HG02763 (cell line): ENCODE measurements around the gene DYRK1A.
"Not testable (repeated sequence)": the region's sequence is repeated elsewhere in the genome, so short reads cannot be mapped to it uniquely, and the experiment has no call there.

ENCODE experiments used
- ATAC-seq: cut with Tn5 transposase; IDR thresholded peaks from one replicate; pipeline ENCODE4 v1.9.1; 2021; ENCODE audit warnings: mild to moderate bottlenecking, moderate library complexity; ENCODE audit not compliant: unreplicated experiment

The DYRK1A gene

GRCh38 chr21:37524944-37525343 is 158.4 kb downstream of the DYRK1A start:
- not testable (repeated sequence) for ATAC-seq

DNA sequence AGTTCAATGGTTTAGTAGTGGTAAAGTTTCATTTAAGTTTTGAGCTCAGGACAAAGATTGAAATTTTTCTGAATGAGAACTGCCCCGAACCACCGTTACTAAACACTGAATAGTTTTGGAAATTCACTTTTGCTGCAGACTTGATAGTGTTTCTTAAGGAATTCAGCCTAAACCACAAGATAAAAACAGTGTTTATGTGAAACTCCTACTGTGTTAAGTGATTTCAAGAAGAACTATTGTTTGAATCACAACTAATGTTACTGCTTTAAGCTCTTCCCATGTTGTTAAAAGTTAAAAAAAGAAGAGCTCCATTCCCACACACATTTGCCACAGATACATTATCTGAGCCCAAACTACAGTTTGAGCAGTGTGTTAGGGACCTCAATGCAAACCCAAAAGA is 159.2 kb downstream of the DYRK1A start:
- no peak for ATAC-seq

DNA sequence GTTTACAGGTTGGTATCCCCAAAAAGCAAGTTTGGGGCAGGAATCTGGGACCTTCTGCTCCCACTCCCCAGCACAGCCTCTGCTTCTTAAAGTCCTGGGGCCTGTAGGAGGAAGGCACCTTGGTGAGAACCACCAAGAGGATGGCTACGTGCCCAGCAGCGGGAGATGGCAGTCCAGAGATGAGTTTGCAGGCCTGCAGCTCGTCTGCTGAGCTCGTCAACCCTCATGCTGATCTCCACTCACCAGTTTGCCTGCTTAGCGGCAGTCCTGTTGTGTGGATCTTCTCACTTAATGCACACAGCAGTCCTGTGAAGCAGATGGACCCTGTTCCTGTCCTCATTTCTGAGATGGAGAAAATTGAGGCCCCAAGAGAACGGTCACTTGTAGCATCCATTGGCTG is 160.5 kb downstream of the DYRK1A start:
- ATAC-seq = no peak

DNA sequence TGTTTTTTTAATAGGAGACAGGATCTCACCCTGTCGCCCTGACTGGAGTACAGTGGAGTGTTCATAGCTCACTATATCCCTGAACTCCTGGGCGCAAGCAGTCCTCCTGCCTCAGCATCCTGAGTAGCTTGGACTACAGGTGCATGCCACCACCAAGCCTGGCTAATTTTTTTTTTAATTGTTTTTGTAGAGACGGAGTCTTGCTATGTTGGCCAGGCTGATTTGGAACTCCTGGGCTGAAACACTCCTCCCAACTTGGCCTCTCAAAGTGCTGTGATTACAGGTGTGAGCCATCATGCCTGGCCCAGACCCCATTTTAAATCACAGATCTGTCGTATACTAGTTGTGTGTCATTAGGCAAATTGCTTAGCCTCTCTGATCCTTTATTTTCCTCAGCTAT is 161.1 kb downstream of the DYRK1A start:
- no peak for ATAC-seq

DNA sequence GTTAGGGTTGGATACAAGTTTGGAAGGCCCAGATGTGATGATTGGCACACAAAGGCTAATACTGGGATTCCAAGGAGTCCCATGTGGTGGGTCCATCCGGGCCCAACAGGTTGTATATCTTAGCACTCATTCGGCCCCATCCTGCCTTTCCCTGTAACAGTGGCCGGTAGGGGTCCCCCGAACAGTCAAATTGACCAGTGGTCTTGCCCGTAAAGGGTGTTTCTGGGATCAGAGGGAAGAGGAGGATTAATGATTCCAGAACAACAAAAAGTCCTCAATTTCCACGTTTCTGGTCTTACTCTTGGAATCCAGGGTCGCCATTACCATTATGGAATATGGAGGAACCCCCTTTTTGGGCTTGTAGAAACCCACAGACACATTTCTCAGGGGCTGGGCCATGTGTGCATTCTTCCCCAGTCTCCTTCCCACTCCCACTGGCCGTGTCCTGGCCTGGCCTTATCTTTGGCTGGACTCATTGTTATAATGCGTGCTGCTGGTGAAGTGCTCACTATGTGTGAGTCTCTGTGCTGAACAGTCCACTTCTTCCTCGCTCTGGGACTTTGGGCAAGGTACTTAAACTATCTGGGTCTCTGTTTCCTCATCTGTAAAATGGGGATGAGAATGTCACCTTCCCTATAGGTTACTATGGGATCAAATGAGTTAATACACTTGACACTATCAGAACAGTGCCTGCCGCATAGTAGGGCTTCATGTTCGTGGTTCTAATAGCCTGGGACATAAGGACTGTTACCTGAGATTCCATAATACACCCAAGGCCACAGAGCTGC is 161.8 kb downstream of the DYRK1A start:
- no peak for ATAC-seq

- ATAC-seq = no peak
Observed at GRCh38 chr21:37529649-37530048, 163.1 kb downstream of the DYRK1A start.

DNA sequence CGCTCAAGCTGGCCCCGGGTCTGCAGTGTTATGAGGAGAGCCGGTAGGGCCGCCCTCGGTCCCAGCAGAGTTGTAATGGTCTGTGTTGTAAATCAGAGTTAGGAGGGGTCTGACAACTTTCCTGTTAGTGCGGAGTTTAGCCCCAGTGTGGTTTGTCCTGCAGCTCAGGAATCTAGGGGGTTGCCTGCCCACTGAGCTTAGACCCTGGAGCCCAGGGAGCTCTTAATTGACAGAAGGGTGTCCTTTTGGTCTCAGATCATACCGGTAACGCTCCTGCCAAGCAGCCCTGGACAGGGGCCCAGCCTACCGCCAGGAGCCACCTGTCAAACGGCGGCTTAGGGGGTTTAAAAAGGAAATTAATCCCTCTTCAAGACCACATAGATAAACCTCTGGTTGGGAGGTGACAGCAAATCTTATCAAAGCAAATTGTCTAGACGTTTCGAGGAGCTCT is 164.4 kb downstream of the DYRK1A start:
- no peak for ATAC-seq

DNA sequence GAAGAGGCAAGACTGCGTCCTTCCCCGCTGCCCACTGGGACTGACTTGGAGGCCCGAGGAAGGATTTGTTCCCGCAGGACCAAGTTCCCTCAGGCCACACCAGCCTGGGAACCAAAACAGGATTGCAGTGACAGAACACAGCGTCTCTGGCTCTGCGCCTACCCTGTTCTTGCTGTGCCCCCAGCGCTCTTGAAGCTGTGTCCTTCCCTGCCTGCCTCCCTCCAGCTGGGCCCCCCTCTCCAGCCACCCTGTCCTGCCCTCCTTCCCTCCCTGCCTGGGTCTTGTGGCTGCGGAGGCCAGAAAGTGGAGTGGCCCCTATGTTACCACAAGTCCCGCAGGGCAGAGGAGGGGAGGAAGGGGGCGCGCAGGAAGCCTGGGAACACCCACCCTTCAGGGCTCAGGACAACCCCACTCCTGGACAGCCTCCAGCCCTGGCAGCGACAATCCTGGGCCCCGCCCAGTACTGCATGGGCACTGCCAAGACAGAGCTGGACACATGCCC is 164.9 kb downstream of the DYRK1A start:
- no peak for ATAC-seq

DNA sequence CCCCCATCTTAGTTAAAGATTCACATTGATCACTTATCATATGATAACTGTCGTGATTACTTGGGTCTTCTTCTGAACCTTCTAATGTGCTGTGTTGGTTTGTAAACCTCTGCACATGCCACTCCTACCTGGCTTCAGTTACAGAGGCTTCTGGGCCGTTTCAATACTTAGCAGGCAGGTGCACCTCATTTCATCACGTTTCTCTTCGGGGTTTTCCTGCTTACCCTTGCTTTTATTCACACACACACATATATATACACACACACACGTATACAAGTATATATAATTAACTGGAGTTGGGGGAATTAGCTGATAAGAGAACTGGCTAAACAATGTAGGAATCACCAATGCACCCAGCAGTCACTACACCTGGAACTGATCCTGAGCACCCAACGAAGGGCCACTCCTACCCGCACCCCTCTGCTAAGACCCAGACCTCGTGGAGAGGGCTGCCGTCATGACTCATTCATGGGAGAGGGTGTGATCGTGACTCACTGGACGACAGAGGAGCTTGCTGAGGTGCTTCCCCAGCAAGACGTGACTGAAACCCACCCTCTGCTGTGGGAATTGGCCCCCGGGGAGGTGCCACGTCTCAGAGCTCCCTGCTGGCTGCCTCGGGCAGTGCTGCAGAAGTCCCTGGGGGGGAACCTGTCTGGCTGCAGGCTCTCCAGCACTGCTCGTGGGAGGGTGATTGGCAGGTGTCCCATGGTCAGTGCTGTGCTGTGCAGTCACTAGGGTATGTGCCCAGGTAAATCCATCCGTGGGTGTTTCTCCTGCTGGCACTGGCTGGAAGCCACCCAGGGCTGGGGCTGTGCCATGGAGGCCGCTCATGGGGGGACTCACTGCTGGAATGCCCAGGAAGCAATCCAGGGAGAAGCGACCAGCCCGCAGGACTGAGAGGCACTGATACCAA is 166.6 kb downstream of the DYRK1A start:
- peak; percentile 70 for ATAC-seq

- no peak for ATAC-seq
Observed at GRCh38 chr21:37534431-37534830, 167.9 kb downstream of the DYRK1A start.

DNA sequence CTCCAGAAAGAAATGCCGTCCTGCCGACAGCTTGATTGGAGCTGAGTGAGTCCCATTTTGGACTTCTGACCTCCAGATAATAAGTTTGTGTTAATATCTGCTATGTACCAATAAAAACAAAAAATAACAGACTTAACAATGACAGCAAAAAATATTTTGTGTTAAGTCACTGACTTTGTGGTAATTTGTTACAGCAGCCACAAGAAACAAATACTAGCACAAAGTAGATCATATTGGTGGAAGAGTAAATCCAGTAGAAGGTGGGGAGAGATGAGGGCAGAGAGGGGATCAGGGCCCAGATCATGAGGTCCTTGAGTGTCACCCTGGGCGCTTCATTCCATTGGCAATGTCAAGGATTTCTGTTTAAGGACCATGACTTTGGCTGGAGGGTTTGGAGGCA is 168.6 kb downstream of the DYRK1A start:
- no peak for ATAC-seq

DNA sequence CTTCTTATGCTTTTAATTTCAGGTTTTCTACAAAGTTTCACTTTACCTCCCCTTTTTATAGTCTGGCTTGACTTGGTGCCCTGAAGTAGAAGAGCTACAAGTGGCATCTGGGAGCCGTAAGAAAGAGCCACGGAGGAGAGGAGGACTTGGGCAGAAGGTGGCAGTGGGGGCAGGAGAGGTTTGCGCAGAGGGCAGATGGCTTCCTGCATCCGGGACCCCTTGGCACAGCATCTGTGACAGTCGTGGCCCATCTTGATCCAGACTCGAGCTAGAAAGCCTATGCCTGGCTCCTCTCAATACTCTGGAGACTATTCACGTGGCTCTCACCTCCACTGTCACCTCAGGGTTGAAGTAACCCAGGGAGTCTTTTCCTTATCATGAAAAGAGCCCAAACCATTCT is 169.1 kb downstream of the DYRK1A start:
- no peak for ATAC-seq

GRCh38 chr21:37536616-37537278 is 170.2 kb downstream of the DYRK1A start:
- no peak for ATAC-seq

DNA sequence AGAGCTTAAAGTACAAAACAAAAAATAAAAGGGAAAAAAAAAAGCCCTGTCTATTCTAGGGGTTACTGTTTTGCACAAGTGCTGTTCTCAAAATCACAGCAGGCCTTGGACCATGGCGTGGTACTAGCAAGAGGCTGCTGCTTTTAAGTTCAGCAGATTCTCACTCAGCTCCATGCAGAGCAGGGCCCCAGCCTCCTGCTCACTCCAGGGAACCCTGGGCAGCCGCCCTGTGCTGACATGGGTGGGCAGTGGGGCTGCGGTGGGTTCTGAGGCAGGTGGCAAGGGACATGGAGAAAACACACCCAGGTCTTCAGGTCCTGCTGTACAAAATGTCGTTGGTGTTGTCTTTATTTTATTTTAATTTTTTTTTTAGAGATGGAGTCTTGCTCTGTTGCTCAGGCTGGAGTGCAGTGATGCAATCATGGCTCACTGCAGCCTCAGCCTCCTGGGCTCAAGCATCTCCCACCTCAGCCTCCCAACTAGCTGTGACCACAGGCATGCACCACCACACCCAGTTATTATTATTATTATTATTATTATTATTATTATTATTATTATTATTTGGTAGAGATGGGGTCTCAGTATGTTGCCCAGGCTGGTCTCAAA is 170.9 kb downstream of the DYRK1A start:
- no peak for ATAC-seq

DNA sequence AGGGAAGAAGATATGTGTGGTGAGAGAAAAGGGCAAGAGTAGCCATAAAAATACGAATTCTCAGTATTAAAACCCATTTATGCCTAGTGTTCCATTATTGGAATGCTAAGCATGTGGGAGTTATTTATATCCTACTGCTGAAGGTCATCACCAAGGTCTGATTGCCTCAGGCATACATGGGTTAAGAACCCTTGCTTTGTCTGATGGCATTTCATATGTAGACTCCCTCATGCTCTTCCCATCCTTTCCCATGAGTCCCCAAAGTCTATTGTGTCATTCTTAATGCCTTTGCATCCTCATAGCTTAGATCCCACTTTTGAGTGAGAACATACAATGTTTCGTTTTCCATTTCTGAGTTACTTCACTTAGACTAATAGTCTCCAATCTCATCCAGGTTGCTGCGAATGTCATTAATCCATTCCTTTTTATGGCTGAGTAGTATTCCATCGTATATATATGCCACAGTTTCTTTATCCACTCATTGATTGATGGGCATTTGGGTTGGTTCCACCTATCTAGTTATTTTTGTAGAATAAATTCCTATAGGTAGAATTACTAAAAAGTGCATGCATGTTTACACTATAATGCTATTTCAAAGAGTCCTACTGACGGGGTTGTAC is 172.5 kb downstream of the DYRK1A start:
- ATAC-seq = no peak

DNA sequence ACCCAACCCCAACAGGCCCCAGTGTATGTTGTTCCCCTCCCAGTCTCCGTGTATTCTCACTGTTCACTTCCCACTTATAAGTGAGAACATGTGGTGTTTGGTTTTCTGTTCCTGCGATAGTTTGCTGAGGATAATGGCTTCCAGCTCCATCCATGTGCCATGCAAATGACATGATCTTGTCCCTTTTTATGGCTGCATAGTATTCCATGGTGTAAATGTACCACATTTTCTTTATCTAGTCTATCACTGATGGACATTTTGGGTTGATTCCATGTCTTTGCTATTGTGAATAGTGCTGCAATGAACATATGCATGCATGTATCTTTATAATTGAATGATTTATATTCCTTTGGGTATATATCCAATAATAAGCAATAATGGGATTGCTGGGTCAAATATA is 174.6 kb downstream of the DYRK1A start:
- not testable (repeated sequence) for ATAC-seq

DNA sequence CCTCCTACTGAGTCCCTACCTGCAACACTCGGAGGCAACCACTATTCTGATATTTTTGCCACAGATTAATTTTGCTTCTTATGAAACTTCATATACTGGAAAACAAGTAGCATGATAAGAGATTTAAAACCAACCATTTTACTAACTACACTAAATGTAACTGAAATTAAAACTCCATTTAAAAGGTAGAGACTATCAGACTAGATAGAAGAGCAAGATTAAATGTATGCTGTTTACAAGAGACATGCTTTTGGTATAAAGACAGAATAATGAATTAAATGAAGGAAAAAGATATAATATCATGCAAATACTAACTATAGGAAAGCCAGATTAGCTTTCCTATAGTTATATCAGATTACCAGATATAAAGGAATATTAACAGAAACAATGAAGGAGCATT is 175.9 kb downstream of the DYRK1A start:
- ATAC-seq = no peak

- no peak for ATAC-seq
Observed at GRCh38 chr21:37546299-37546908, 179.8 kb downstream of the DYRK1A start.

DNA sequence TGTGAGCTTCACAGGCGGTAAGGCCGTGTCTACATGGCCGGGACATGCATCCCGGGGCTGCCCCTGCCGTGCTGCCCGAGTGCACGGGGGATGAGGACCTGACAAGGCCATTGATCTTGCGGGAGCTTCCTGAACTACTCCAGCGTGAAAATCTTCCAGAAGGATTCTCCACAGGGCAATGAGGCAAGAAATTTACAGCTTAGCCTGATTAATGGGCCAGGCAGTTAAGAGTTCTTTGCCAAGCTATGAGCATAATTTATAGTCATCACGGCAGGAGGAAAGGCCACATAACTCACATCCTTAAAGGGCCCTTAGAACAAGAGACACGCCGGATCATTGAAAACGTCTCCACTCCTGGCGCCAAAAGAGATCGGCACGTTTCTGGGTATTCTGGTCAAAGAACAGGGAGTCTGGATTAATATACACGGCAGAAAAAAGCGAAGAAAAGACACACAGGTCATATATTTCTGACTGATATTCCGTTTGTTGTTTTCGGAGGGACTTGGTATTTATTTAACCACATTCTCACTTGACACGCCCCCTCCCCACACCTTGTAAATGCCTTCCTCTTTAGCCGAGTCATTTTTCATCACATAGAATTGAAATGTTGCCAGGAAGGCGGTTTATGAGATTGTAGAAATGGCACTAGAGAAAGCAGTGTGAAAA is 180.5 kb downstream of the DYRK1A start:
- ATAC-seq = no peak
